Erythroblast (primary cell): ENCODE measurements around the gene TAMM41.
"Not testable (repeated sequence)": the region's sequence is repeated elsewhere in the genome, so short reads cannot be mapped to it uniquely, and the experiment has no call there.

Experiments
- DNase-seq, 2 experiments: peaks; one replicate each; lab custom pipeline; 2025; lab: John Stamatoyannopoulos, UW
- GATA1 ChIP-seq: IDR thresholded peaks from 2 replicates; pipeline ENCODE4 v1.6.1; 2011; ENCODE audit warnings: low read depth, mild to moderate bottlenecking, control low read depth, low read length, moderate library complexity
- POLR2A ChIP-seq: IDR thresholded peaks from 2 replicates; pipeline ENCODE4 v1.6.1; 2011; ENCODE audit warnings: mild to moderate bottlenecking, low read length

Gene TAMM41, protein sequence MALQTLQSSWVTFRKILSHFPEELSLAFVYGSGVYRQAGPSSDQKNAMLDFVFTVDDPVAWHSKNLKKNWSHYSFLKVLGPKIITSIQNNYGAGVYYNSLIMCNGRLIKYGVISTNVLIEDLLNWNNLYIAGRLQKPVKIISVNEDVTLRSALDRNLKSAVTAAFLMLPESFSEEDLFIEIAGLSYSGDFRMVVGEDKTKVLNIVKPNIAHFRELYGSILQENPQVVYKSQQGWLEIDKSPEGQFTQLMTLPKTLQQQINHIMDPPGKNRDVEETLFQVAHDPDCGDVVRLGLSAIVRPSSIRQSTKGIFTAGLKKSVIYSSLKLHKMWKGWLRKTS

DNA sequence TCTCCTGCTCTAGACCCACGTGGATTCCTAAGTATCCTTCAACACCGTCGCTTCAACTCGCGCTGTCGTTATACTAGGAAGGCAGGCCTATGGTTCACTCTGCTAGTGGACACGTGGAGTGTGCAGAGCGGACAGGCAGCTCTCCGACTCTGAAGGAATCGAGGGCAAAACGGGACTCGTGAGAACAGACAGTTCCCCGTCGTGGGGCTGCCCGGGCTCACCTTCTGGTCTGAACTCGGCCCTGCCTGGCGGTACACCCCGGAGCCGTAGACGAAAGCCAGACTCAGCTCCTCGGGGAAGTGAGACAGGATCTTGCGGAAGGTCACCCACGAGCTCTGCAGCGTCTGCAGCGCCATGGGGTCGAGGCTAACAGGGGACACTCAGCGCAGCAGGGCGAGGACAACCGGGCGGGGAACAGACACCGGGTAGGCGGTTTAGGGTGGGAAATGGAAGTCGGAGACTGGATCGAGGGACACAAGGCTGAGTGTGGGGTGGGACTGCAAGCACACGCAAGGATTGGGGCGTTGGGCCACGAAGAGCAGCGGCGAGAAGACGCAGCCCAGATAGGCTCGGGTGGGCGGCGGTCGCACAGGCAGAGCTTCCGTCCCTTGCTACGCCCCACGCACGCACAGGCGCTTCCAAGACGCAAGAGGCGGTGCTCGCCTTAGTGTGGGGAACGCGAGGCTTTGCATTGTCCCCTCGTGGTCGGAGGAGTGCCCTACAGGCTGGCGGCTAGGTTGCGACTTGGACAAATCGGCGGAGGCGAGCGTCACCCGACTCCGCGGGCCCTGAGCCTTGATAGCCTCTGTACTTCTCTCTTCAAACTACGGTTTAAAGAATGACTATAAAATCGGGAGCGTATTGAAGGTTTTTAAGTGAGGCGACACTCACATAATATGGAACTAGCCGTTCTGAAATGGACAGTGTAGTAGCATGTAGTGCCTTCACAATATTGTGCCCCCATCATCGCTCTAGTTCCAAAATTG is at the start of gene TAMM41:
Gene TAMM41 (minus strand): TSS at position 605 of the 986 bp plus-strand sequence. CDS start 249 bp downstream, at position 356.
- peak; percentile 93 for DNase-seq
- TF ChIP-seq POLR2A (peak; percentile 88), GATA1 (no peak)

DNA sequence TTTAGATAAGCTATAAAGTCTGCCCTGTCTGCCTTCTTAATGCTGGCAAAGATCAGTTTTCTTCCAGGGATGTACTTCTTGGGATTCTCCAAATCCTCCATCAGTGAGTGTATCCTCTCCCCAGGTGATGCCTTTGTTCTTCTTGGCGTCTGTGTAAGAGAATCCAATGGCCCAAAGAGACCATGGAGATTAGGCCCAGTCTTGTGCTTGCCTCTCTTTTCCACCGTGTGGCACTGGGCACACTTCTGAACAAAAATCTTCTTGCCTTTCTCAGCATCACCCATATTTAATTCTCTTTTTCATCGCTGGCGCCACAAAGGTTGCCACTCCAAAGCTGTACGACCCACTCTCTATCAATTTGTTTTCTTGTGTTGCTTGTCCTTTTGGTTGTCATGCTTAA is 32.2 kb upstream of the TAMM41 start:
- no peak for DNase-seq
- TF ChIP-seq POLR2A (no peak), GATA1 (no peak)

DNA sequence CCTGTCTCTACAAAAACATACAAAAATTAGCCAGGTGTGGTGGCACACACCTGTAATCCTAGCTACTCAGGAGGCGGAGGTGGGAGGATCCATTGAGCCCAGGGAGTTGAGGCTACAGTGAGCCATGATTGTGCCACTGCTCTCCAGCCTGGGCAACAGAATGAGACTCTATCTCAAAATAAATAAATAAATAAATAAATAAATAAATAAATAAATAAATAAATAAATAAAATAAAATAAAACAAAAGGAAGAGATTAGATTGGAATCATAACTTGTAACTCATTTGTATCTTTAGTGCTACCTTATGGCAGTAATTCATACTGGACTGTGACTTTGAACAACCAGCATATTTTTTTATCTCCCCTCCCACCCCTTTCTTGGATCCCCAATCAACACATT is 28.0 kb upstream of the TAMM41 start:
- not testable (repeated sequence) for DNase-seq

DNA sequence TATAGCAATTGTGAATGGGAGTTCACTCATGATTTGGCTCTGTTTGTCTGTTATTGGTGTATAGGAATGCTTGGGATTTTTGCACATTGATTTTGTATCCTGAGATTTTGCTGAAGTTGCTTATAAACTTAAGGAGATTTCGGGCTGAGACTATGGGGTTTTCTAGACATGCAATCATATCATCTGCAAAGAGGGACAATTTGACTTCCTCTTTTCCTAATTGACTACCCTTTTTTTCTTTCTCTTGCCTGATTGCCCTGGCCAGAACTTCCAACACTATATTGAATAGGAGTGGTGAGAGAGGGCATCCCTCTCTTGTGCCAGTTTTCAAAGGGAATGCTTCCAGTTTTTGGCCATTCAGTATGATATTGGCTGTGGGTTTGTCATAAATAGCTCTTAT is 17.1 kb upstream of the TAMM41 start:
- not testable (repeated sequence) for DNase-seq

DNA sequence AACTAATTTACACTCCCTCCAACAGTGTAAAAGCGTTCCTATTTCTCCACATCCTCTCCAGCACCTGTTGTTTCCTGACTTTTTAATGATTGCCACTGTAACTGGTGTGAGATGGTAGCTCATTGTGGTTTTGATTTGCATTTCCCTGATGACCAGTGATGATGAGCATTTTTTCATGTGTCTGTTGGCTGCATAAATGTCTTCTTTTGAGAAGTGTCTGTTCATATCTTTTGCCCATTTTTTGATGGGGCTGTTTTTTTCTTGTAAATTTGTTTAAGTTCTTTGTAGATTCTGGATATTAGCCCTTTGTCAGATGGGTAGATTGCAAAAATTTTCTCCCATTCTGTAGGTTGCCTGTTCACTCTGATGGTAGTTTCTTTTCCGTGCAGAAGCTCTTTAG is 15.9 kb upstream of the TAMM41 start:
- DNase-seq = not testable (repeated sequence)

DNA sequence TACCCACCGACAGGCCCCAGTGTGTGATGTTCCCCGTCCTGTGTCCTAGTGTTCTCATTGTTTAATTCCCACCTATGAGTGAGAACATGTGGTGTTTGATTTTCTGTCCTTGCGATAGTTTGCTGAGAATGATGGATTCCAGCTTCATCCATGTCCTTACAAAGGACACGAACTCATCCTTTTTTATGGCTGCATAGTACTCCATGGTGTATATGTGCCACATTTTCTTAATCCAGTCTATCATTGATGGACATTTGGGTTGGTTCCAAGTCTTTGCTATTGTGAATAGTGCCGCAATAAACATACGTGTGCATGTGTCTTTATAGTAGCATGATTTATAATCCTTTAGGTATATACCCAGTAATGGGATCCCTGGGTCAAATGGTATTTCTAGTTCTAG is 15.5 kb upstream of the TAMM41 start:
- DNase-seq = not testable (repeated sequence)

DNA sequence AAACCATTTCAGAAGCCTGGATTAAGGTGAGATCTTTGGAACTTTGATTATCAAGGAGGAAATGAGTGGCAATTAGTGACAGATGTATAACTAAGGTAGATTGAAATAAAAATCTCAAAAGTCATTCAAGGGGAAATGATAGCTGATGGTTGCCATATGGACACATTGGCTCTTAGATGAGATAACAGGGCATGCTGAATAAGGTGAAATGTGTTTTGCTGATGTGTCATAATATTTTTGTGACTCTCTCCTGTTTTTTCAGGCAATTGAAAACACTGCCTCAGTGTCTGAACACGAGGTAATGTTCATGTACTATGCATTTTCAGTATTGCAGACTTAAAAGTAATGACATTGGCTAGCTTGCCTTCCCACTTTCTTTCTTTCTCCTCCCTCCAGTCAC is 13.5 kb upstream of the TAMM41 start:
- not testable (repeated sequence) for DNase-seq

DNA sequence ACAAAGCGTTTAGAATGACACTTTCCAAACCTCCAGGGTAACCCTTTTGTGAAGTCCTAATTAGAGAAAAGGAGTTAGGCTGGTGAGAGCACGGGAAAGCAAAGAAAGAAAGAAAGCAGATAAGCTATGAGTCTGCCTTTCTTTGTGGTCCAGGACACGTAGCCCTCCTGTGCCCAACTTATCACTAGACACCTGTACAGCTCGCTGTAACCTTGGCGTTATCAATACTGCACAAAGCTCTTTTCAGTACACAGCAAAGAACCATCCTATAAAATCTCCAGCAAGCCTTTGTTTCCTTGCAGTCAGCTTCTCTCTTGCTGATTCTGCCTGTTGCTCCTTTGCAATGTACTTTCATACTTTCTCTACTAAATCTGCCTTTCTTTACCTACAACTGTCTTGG is 6.8 kb upstream of the TAMM41 start:
- TF ChIP-seq POLR2A = no peak
- no peak for TF ChIP-seq GATA1
- no peak for DNase-seq

DNA sequence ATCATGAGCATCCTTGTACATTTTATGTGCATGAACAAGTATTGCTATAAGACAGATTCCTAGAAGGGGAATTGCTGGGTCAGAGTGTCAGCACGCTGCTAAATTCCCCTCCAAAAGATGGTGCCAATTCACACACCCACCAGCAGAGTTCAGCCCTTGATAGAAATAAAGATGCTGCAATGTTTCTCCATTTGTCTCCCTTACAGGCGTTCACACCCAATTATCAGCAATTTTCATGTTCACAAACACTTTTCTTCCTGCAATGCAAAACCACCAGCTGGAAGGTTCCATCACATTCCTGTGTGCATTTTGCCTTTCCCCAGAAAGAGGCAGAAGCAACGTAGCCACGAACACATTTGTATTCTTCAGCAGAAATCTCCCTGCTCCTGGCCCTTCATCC is 3.3 kb upstream of the TAMM41 start:
- TF ChIP-seq GATA1 = no peak
- no peak for DNase-seq

DNA sequence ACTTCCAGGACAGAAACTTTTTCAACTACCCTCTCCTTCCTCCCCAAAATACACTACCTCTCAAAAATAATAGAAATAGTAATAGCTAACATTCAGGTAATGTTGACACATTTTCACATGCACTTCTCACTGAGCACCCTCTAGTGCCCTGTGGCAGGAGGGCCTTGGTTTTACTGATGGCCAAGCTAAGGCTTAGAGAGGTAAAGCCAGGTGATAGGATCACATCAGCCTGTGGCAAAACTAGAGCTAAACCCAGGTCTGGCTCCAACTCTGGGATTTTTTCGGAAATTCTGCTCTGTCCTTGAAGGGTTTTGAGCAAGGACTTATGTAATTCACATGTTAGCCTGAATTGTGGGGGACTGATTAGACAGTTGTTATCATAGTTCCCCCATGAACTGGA is 922 bp upstream of the TAMM41 start:
- no peak for DNase-seq

DNA sequence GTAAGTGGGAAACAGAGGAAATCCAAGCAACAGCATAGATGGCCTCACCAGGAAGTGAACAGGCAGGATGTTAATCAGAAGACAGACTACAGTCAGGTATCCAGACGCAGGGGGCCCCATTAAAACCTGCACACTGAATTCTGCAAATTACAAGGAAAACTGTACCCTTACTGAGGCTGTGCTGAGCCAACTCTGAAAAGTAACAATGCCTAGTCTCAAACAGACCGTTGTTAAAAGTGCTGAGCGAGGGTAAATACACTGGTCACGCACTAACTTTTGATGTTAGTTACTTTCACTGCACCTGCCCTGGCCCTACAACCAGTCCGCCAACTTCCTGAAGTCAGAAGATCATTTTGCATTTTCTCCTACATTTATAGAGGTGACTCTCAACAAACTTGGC is 1.0 kb downstream of the TAMM41 start:
- peak; percentile 13 to 33 for DNase-seq

More for the DNA sequence above, 922 bp upstream of the TAMM41 start:
- TF ChIP-seq POLR2A (no peak), GATA1 (no peak)

DNA sequence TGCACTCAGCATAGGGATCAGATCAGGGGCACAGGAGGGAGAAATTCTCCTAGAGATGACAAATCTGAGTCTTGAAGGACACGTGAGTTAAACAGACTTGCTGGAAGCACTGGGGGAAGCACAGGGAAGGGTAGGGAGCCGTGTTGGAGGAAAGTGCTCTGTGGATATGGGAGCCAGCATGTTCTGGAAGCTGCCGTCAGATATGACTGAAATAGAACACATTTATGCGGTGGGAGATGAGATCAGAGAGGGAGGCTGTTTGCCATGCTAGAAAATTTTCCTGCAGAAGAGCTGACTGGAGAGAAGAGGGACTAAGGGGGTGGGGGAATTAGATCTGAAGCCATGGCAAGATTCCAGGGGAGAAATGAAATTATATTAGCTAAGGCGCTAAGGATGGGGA is 1.8 kb downstream of the TAMM41 start:
- TF ChIP-seq GATA1 (no peak), POLR2A (no peak)
- no peak for DNase-seq

More for the DNA sequence above, 1.0 kb downstream of the TAMM41 start:
- TF ChIP-seq GATA1 (no peak), POLR2A (no peak)

DNA sequence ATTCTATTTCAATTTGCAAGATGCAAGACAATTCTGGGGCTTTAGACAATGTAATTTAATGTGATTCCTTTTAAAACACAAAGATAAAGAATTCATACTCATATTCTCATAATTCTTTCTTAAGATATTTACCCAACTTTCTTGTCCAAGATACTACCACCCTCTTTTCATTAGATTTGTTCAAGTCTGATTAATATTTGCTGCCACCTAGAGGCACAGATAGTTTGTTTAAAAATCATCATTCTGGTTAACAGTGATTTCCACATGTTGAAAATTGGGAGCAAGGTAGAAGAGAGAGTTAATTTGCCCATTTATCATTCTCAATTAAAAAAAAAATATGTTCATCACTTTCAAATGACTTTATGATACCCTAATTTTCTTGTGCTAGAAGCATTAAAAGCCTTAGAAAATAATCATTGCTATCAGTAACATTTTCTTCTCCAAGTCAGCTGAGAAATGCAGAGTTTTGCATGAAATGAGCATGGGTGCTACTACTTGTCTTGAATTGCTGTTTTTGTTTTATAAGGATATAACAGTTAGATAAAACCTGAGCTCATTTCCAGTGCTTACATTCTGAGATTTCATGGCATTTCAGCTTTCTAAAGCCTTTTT is 11.6 kb downstream of the TAMM41 start:
- TF ChIP-seq GATA1 (no peak), POLR2A (no peak)

DNA sequence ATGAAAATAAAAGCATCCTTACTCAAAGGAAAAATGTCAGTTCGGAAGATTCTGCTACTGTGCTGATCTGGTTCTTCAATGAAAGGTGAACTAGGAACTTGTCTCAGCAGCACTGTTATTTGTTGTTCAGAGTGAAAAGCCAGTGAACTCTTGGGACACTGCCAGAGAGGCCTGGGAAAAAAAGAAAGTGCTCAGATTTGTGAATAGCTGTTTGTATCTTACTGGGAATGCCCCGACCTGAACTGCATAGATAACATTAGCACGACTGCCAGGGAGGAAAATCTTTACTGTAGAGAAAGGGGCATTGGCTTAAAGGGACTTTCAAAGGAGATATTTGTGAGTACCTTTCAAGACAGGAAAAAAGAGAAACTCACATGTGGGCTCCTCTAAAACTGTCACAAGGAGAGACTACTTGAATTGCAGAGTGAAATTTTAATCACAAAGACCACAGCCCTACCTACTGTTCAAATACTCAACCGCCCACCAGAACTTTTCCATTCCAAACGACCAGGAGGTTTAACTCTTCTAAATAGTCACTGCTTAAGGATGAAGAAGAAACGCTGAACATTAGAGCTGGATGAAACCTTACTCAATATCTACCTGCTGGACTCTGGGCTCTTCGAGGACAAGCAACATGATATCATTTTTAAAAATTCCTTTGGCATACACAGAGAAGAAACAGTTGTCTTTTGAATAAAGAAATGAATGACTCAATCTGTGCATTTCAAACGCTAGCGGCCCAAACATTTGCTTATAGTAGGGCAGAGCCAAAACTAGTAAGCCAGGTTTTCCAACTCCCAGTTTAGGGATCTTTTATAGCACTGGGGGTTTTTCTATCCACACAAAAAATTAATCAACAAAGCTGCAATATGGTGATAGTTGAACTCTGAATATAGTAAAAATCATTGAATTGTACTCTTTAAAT is 13.4 kb downstream of the TAMM41 start:
- TF ChIP-seq GATA1 (no peak), POLR2A (no peak)
- DNase-seq = no peak

More for the DNA sequence above, 11.6 kb downstream of the TAMM41 start:
- DNase-seq = peak; percentile 11 to 34
